Transverse colon (tissue), 4 donors: ENCODE data around the gene PACRG. TPM values are rescaled to one million over a fixed set of nuclear protein-coding genes. Genes with fewer than 3 reads are reported as not detected.

ENCODE experiments used
- DNase-seq: peaks from one replicate; pipeline ENCODE4 v3.0.0-alpha.2; 2019
- H3K27ac ChIP-seq, 4 donors: fragments of 200-600 bp; sonication (generic); 2 replicates each; pipeline ENCODE4 v1.5.1; 2016 to 2018; ENCODE audit warnings: inconsistent platforms in 4 of 4
- H3K27me3 ChIP-seq: fragments of 200-600 bp; sonication (generic); 2 replicates; pipeline ENCODE4 v1.5.1; 2017; ENCODE audit warnings: inconsistent platforms
- H3K36me3 ChIP-seq, 4 donors: fragments of 200-600 bp; sonication (generic); 2 replicates each; pipeline ENCODE4 v1.5.1; 2017 to 2019; ENCODE audit warnings: inconsistent platforms in 4 of 4
- H3K4me1 ChIP-seq, 4 donors: fragments of 200-600 bp; sonication (generic); 2 replicates each; pipeline ENCODE4 v1.5.1; 2017 to 2020; ENCODE audit warnings: inconsistent platforms in 4 of 4
- H3K4me3 ChIP-seq, 4 donors: fragments of 200-600 bp; sonication (generic); 1 replicate in 1 of 4; 2 replicates in 3 of 4; pipeline versions ENCODE4 v1.5.1 to v1.6.1; 2017 to 2019; ENCODE audit warnings: inconsistent platforms in 4 of 4
- H3K9me3 ChIP-seq, 2 donors: fragments of 200-600 bp; sonication (generic); 2 replicates each; pipeline ENCODE4 v1.5.1; 2017 to 2019; ENCODE audit warnings: inconsistent platforms in 2 of 2
- CTCF ChIP-seq, 5 experiments: fragments of 200-600 bp in 3 of 5; fragments of 450-650 bp in 2 of 5; sonication (generic) in 3 of 5; IDR thresholded peaks; 1 replicate in 2 of 5; 2 replicates in 3 of 5; pipeline ENCODE4 v1.5.1; 2016 to 2017; ENCODE audit warnings: antibody characterized with exemption in 5 of 5, inconsistent platforms in 3 of 5, mild to moderate bottlenecking in 2 of 5, moderate library complexity in 1 of 5
- EP300 ChIP-seq: sonication (generic); formaldehyde crosslinking; IDR thresholded peaks from one replicate; pipeline ENCODE4 v1.6.1; 2017; ENCODE audit warnings: antibody characterized with exemption, low read depth
- POLR2A ChIP-seq: fragments of 450-650 bp; IDR thresholded peaks from one replicate; pipeline ENCODE4 v1.6.1; 2016; ENCODE audit warnings: antibody characterized with exemption, mild to moderate bottlenecking, moderate library complexity
- POLR2AphosphoS5 ChIP-seq, 3 donors: sonication (generic); formaldehyde crosslinking; IDR thresholded peaks; one replicate each; pipeline ENCODE4 v1.6.1; 2016; ENCODE audit warnings: antibody characterized with exemption in 3 of 3
- WGBS, 2 donors: methylation state at CpG; one replicate each; pipeline ENCODE4 v1.1.5; 2018; ENCODE audit warnings: low coverage in 1 of 2; 5-methylcytosine and 5-hydroxymethylcytosine counted together
- in situ Hi-C, 4 donors: fragments of 200-750 bp; cut with MboI; loops; one replicate each; pipeline versions ENCODE4 v1.15.0 to v1.15.1; 2017; ENCODE audit warnings: low sequenced_read_pairs in 3 of 4, low pct_ligation_motif_present in 1 of 4, low pct_unique_long_range_greater_than_20kb in 1 of 4
- intact Hi-C: fragments of 100-400 bp; cut with DNase I; formaldehyde crosslinking; loops from one replicate; pipeline ENCODE4 v1.15.1; 2023; ENCODE audit warnings: low total_unique reads
- total RNA-seq, 4 donors: library from RNA; depleted of rRNA; stranded (reverse); fragments of >200 nt; gene quantifications; one replicate each; pipeline ENCODE4 v1.1.0, GENCODE V29; 2016

PACRG gene
- total RNA-seq, 4 donors from 2014 or later: 1.2 to 13.8 (median 1.4) TPM; not detected in 1

DNA sequence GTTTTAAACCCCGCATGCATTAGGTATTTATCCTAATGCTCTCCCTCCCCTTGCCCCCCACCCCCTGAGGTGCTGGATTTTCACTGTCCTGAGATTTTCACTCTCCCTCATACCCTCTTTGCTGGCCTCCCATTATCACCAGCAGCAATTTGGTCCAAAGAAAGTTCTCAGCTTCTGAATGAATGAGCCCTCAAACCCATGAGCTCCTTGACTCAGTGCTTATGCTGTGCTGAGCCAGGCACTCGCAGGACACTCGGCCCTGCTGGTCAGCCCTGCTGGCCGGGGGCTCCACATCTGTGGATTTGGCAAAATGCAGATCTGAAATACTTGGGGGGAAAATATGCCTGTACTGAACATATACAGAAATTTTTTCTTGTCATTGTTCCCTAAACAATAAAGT is 533.6 kb downstream of the PACRG start:
- no peak for TF ChIP-seq EP300
- no peak for TF ChIP-seq POLR2A
- no peak for TF ChIP-seq POLR2AphosphoS5 (IDR thresholded peaks at IDR 0.05)
- TF ChIP-seq CTCF (IDR thresholded peaks at IDR 0.05): no peak
- Histone ChIP-seq H3K36me3 (no peaks in the 10 kb centered on the region), H3K9me3 (no peaks in the 10 kb centered on the region)

GRCh38 chr6:163262080-163262479 is 534.3 kb downstream of the PACRG start:
- Histone ChIP-seq H3K4me1 (peaks cover 0 to 11% (median 0%) of the 10 kb centered on the region in 4 donors), H3K9me3 (no peaks in the 10 kb centered on the region), H3K4me3 (no peak overlapping the region), H3K36me3 (no peaks in the 10 kb centered on the region), H3K27me3 (no peaks in the 10 kb centered on the region), H3K27ac (no peak overlapping the region)
- in situ Hi-C loops (no loop called here), intact Hi-C loops (no loop called here)
- WGBS, 2 donors: 65 to 75% methylated on average over 7 of the region's 7 CpGs
- TF ChIP-seq POLR2AphosphoS5 (IDR thresholded peaks at IDR 0.05): no peak
- no peak for TF ChIP-seq POLR2A
- no peak for TF ChIP-seq EP300
- no peak for TF ChIP-seq CTCF (IDR thresholded peaks at IDR 0.05)
- DNase-seq: no peak

More for the DNA sequence above, 533.6 kb downstream of the PACRG start:
- Histone ChIP-seq H3K4me3 (no peak overlapping the region), H3K27ac (no peak overlapping the region), H3K4me1 (peaks cover 0 to 11% (median 0%) of the 10 kb centered on the region in 4 donors), H3K27me3 (no peaks in the 10 kb centered on the region)
- DNase-seq: no peak
- intact Hi-C loops (no loop called here), in situ Hi-C loops (no loop called here)
- WGBS, 2 donors: 89 to 100% methylated on average over 1 to 4 of the region's 4 CpGs

GRCh38 chr6:163263196-163263595 is 535.4 kb downstream of the PACRG start:
- H3K4me1 ChIP-seq: peaks cover 0 to 11% (median 0%) of the 10 kb centered on the region in 4 donors
- H3K9me3 ChIP-seq: no peaks in the 10 kb centered on the region
- no peak overlapping the region for H3K27ac ChIP-seq
- H3K36me3 ChIP-seq: no peaks in the 10 kb centered on the region
- TF ChIP-seq CTCF (IDR thresholded peaks at IDR 0.05): no peak
- no peak for TF ChIP-seq POLR2A
- TF ChIP-seq POLR2AphosphoS5 (IDR thresholded peaks at IDR 0.05): no peak
- no peak for TF ChIP-seq EP300
- no peaks in the 10 kb centered on the region for H3K27me3 ChIP-seq
- no peak overlapping the region for H3K4me3 ChIP-seq
- in situ Hi-C loops: no loop called here
- intact Hi-C loops: no loop called here
- no peak for DNase-seq
- 91 to 100% methylated on average over 2 to 8 of the region's 8 CpGs for WGBS, 2 donors

- no peak for DNase-seq
- 93 to 95% methylated on average over 6 to 13 of the region's 13 CpGs for WGBS, 2 donors
- peaks cover 0 to 11% (median 0%) of the 10 kb centered on the region in 4 donors for H3K4me1 ChIP-seq
- no peaks in the 10 kb centered on the region for H3K9me3 ChIP-seq
- H3K27ac ChIP-seq: no peak overlapping the region
- intact Hi-C loops: no loop called here
- no peak overlapping the region for H3K4me3 ChIP-seq
- TF ChIP-seq POLR2AphosphoS5 (IDR thresholded peaks at IDR 0.05) (no peak), CTCF (IDR thresholded peaks at IDR 0.05) (no peak), EP300 (no peak), POLR2A (no peak)
- in situ Hi-C loops: no loop called here
- H3K27me3 ChIP-seq: no peaks in the 10 kb centered on the region
- H3K36me3 ChIP-seq: no peaks in the 10 kb centered on the region
These were observed 536.4 kb downstream of the PACRG start for GRCh38 chr6:163263998-163264661.
